ENCODE measurements around the gene CAPN15.

DNA sequence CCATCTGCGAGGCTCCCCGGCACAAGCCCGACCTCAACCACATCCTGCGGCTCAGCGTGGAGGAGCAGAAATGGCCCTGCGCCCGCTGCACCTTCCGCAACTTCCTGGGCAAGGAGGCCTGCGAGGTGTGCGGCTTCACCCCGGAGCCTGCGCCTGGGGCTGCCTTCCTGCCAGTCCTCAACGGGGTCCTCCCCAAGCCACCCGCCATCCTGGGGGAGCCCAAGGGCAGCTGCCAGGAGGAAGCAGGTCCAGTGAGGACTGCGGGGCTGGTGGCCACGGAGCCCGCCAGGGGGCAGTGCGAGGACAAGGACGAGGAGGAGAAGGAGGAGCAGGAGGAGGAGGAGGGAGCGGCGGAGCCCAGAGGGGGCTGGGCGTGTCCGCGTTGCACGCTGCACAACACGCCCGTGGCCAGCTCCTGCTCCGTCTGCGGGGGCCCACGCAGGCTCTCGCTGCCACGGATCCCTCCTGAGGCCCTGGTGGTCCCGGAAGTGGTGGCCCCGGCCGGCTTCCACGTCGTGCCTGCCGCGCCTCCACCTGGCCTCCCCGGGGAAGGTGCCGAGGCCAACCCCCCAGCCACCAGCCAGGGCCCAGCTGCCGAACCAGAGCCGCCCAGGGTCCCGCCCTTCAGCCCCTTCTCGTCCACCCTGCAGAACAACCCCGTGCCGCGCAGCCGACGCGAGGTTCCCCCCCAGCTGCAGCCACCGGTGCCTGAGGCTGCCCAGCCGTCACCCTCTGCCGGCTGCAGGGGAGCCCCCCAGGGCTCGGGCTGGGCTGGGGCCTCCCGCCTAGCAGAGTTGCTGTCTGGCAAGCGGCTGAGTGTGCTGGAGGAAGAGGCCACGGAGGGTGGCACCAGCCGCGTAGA is 19.6 kb downstream of the CAPN15 start:
- TF ChIP-seq CTCF (IDR thresholded peaks at IDR 0.05) (peak; percentile 34 to 69), POLR2A (IDR thresholded peaks at IDR 0.05) (no peak), POLR2AphosphoS5 (IDR thresholded peaks at IDR 0.05) (no peak), EP300 (IDR thresholded peaks at IDR 0.05) (no peak)

Measured in suprapubic skin (tissue), 4 donors.